ENCODE data around the gene KRT6B. TPM values are rescaled to one million over a fixed set of nuclear protein-coding genes. Genes with fewer than 3 reads are reported as not detected.
"Not testable (repeated sequence)": the region's sequence is repeated elsewhere in the genome, so short reads cannot be mapped to it uniquely, and the experiment has no call there.

The KRT6B gene
- total RNA-seq, 2 donors from 2014 or later: not detected

DNA sequence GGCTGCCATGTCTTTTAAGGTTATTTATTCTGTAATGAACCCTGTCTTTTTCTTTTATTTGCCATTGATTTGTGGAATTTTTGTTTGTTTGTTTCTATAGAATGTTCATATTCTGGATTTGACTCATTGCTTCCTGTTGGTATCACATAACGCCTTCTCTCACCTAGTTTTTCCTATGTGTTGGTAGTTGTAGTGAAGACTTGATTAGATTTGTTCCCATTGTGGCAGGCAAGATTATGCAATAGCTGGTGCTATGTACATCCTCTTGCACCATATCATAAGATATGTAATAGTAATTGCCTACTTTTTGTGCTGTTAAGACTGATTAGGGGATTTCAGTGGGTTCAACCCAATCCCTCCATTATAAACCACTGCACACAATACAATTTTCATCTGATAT lies 3.9 kb upstream of the KRT6B start:
- no peak for ATAC-seq
- Histone ChIP-seq H3K9me3 (no peaks in the 10 kb centered on the region), H3K27me3 (no peaks in the 10 kb centered on the region), H3K27ac (no peak overlapping the region), H3K36me3 (replicated peaks in 1 of 2; ENCODE audit: insufficient read depth in 1 of 2, low read depth in 2 of 2) (no peaks in the 10 kb centered on the region), H3K4me1 (no peaks in the 10 kb centered on the region), H3K4me3 (no peak overlapping the region)
- no peak for DNase-seq
- WGBS, 2 donors: 71 to 79% methylated on average over 1 of the region's 1 CpG
- TF ChIP-seq, protein P1, sequence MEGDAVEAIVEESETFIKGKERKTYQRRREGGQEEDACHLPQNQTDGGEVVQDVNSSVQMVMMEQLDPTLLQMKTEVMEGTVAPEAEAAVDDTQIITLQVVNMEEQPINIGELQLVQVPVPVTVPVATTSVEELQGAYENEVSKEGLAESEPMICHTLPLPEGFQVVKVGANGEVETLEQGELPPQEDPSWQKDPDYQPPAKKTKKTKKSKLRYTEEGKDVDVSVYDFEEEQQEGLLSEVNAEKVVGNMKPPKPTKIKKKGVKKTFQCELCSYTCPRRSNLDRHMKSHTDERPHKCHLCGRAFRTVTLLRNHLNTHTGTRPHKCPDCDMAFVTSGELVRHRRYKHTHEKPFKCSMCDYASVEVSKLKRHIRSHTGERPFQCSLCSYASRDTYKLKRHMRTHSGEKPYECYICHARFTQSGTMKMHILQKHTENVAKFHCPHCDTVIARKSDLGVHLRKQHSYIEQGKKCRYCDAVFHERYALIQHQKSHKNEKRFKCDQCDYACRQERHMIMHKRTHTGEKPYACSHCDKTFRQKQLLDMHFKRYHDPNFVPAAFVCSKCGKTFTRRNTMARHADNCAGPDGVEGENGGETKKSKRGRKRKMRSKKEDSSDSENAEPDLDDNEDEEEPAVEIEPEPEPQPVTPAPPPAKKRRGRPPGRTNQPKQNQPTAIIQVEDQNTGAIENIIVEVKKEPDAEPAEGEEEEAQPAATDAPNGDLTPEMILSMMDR (IDR thresholded peaks at IDR 0.05): no peak
- TF ChIP-seq POLR2A (IDR thresholded peaks at IDR 0.05): no peak
- intact Hi-C loops (cut with DNase I): no loop called here

DNA sequence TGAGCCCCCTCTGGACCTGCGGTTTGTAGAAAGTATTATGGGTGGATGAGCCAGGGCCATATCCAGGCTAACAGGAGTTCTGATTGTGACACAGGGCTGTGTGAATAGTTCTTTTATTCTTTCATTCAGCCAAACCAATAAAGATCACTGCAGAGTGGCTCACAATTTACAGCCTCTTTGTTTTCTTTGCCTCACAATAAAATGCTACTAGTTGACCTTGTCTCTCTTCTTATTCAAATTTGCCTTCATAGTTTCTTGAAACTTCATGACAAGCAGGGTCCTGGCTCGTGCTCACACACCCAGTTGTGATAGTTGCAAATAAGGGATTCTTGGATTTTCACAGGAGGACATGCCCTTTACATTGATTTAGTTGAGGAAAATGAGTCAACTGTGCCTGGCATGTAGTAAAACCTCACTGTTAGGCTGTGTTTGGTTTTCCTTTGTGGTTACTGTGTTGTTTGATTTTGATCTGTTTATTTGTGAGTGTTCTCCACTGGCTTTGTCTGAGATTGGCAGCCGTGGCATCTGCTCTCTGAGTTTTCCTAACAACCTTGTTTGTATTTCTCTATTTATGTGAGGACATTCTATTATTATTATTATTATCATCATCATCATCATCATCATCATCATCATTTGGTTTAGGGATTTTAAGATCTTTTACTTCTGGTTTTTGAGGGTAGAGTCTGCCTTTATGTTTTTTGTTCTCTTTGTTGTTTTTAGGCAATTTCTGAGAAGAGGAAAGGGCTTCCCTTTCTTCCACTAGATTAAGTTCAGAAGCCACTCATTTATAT lies 2.7 kb upstream of the KRT6B start:
- intact Hi-C loops (cut with DNase I): no loop called here
- Histone ChIP-seq H3K4me3 (no peak overlapping the region), H3K4me1 (no peaks in the 10 kb centered on the region), H3K9me3 (no peaks in the 10 kb centered on the region), H3K27ac (no peak overlapping the region), H3K36me3 (replicated peaks in 1 of 2; ENCODE audit: insufficient read depth in 1 of 2, low read depth in 2 of 2) (no peaks in the 10 kb centered on the region), H3K27me3 (no peaks in the 10 kb centered on the region)
- ATAC-seq: no peak
- TF ChIP-seq POLR2A (IDR thresholded peaks at IDR 0.05): no peak
- TF ChIP-seq, protein P1 (IDR thresholded peaks at IDR 0.05): no peak
- no peak for DNase-seq
- 62 to 63% methylated on average over 3 of the region's 3 CpGs for whole genome bisulfite sequencing, 2 donors

DNA sequence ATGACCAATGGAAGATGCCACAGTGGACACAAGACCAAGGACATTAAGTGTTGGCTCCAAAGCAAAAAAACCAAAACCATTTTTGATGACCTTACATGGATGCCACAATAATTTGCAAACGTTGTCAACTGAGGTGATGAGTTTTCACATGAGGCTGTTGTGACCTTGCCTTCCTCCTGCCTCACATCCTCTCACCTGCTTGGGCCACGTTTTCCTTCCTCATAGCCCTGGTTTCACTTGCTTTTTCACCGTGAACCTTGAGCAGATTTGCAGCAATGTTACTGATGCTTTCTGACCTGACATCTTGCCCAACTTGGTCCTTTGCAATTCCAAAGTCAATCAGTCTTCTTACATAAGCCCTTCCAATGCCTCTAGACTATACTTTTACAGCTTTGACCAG lies 3.7 kb downstream of the KRT6B start:
- no peaks in the 10 kb centered on the region for H3K4me1 ChIP-seq
- no peaks in the 10 kb centered on the region for H3K9me3 ChIP-seq
- DNase-seq (no peak), ATAC-seq (no peak)
- H3K4me3 ChIP-seq: no peak overlapping the region
- no peaks in the 10 kb centered on the region for H3K27me3 ChIP-seq
- intact Hi-C loops (cut with DNase I): no loop called here
- no peak for TF ChIP-seq POLR2A (IDR thresholded peaks at IDR 0.05)
- TF ChIP-seq, protein P1 (IDR thresholded peaks at IDR 0.05): no peak
- 21 to 44% methylated on average over 3 of the region's 3 CpGs for WGBS, 2 donors
- no peak overlapping the region for H3K27ac ChIP-seq
- H3K36me3 ChIP-seq (replicated peaks in 1 of 2; ENCODE audit: insufficient read depth in 1 of 2, low read depth in 2 of 2): no peaks in the 10 kb centered on the region

DNA sequence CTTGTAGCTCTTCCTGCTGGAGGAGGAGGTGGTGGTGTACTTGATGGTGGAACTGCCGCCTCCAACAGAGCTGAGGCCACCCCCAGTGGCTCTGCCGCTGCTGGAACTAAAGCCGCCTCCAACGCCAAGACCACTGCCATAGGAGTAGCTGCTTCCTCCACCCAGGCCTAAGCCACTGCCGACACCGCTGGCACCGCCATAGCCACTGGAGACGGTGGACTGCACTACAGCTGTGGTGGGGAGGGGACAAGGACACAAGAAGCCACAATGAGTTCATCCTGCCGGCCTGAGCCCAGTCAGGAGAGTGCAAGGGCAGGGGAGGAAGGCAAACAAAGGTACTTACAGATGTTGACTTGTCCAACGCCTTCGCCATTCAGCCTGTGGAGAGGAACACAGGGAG lies 4.8 kb downstream of the KRT6B start:
- H3K27me3 ChIP-seq; H3K9me3 ChIP-seq; H3K27ac ChIP-seq; H3K4me3 ChIP-seq; H3K4me1 ChIP-seq; intact Hi-C loops (cut with DNase I); DNase-seq; H3K36me3 ChIP-seq (replicated peaks in 1 of 2; ENCODE audit: insufficient read depth in 1 of 2, low read depth in 2 of 2); ATAC-seq: not testable (repeated sequence)
- WGBS, 2 donors: 78 to 85% methylated on average over 7 to 10 of the region's 11 CpGs

DNA sequence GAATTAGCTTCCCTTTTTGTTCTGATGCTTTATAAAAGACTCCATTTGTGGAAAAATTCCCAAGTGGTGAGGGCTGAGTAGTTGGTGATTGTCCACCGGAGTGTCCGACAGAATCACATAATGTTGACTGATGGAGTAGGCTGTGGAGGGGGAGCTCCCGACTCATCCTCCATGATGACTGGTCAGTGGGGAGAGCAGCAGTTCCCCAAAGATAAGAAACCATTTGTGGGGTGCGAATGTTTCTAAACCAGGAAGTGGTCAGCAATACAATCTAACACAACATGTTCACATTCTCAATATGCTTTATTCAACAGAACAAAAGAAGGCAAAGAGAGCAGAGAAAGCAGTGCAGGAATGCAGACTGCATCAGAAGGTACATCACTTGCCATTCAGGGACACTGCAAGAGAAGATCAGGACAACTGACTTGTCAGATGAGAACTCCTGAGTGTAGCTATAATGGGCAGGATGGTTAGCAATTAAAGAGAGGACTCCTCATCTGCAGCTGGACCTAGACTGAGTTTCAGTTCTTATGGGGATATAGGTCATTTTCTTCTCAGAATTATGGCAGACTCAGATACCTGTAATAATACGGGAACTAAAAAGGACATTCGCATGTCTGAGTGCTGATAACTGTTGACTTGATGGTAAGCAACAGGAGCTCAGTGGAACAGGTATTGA lies 5.4 kb downstream of the KRT6B start:
- no peaks in the 10 kb centered on the region for H3K4me1 ChIP-seq
- H3K27me3 ChIP-seq: no peaks in the 10 kb centered on the region
- TF ChIP-seq POLR2A (IDR thresholded peaks at IDR 0.05): no peak
- TF ChIP-seq, protein P1 (IDR thresholded peaks at IDR 0.05): no peak
- ATAC-seq (no peak), DNase-seq (no peak)
- intact Hi-C loops (cut with DNase I): no loop called here
- no peak overlapping the region for H3K27ac ChIP-seq
- WGBS, 2 donors: 71 to 81% methylated on average over 6 of the region's 6 CpGs
- H3K9me3 ChIP-seq: no peaks in the 10 kb centered on the region
- H3K4me3 ChIP-seq: no peak overlapping the region
- no peaks in the 10 kb centered on the region for H3K36me3 ChIP-seq (replicated peaks in 1 of 2; ENCODE audit: insufficient read depth in 1 of 2, low read depth in 2 of 2)
